Measurements from ENCODE around the gene CABP2.
"Not testable (repeated sequence)": the region's sequence is repeated elsewhere in the genome, so short reads cannot be mapped to it uniquely, and the experiment has no call there.

The CABP2 gene

GRCh38 chr11:67476692-67477091 lies 46.6 kb downstream of the CABP2 start:
- DNase-seq (ENCODE audit: low read depth, low spot score) = not testable (repeated sequence)

GRCh38 chr11:67472882-67473281 lies 50.4 kb downstream of the CABP2 start:
- DNase-seq (ENCODE audit: low read depth, low spot score) = no peak

- DNase-seq (ENCODE audit: low read depth, low spot score) = no peak
Measured at GRCh38 chr11:67470337-67471002, 52.8 kb downstream of the CABP2 start.

GRCh38 chr11:67469508-67469811 lies 53.8 kb downstream of the CABP2 start:
- no peak for DNase-seq (ENCODE audit: low read depth, low spot score)
